Breast epithelium (tissue), 3 donors: ENCODE results near the gene CCDC121.
"Not testable (repeated sequence)": the region's sequence is repeated elsewhere in the genome, so short reads cannot be mapped to it uniquely, and the experiment has no call there.

Experiments
- POLR2A ChIP-seq: fragments of 450-650 bp; IDR thresholded peaks from one replicate; pipeline ENCODE4 v1.6.1; 2016; ENCODE audit warnings: antibody characterized with exemption, mild to moderate bottlenecking, moderate library complexity
- POLR2AphosphoS5 ChIP-seq, 3 donors: sonication (generic); formaldehyde crosslinking; IDR thresholded peaks; one replicate each; pipeline ENCODE4 v1.6.1; 2017; ENCODE audit warnings: antibody characterized with exemption in 3 of 3
- TF ChIP-seq, protein P1 (sequence below), 3 donors: fragments of 450-650 bp; IDR thresholded peaks; one replicate each; pipeline ENCODE4 v1.5.1; 2016 to 2017; ENCODE audit warnings: antibody characterized with exemption in 3 of 3, mild to moderate bottlenecking in 3 of 3, moderate library complexity in 3 of 3

- TF ChIP-seq, protein P1, sequence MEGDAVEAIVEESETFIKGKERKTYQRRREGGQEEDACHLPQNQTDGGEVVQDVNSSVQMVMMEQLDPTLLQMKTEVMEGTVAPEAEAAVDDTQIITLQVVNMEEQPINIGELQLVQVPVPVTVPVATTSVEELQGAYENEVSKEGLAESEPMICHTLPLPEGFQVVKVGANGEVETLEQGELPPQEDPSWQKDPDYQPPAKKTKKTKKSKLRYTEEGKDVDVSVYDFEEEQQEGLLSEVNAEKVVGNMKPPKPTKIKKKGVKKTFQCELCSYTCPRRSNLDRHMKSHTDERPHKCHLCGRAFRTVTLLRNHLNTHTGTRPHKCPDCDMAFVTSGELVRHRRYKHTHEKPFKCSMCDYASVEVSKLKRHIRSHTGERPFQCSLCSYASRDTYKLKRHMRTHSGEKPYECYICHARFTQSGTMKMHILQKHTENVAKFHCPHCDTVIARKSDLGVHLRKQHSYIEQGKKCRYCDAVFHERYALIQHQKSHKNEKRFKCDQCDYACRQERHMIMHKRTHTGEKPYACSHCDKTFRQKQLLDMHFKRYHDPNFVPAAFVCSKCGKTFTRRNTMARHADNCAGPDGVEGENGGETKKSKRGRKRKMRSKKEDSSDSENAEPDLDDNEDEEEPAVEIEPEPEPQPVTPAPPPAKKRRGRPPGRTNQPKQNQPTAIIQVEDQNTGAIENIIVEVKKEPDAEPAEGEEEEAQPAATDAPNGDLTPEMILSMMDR (IDR thresholded peaks at IDR 0.05) = not testable (repeated sequence)
- TF ChIP-seq POLR2AphosphoS5 (IDR thresholded peaks at IDR 0.05); POLR2A: not testable (repeated sequence)
Observed at GRCh38 chr2:27595412-27595811, 33.4 kb downstream of the CCDC121 start.
